GM21717 (cell line): Measurements from ENCODE around the gene PCCB.
"Not testable (repeated sequence)": the region's sequence is repeated elsewhere in the genome, so short reads cannot be mapped to it uniquely, and the experiment has no call there.

Experiments
- ATAC-seq: cut with Tn5 transposase; IDR thresholded peaks from one replicate; pipeline ENCODE4 v1.9.1; 2021; ENCODE audit warnings: mild to moderate bottlenecking, moderate library complexity; ENCODE audit not compliant: unreplicated experiment

Gene PCCB

DNA sequence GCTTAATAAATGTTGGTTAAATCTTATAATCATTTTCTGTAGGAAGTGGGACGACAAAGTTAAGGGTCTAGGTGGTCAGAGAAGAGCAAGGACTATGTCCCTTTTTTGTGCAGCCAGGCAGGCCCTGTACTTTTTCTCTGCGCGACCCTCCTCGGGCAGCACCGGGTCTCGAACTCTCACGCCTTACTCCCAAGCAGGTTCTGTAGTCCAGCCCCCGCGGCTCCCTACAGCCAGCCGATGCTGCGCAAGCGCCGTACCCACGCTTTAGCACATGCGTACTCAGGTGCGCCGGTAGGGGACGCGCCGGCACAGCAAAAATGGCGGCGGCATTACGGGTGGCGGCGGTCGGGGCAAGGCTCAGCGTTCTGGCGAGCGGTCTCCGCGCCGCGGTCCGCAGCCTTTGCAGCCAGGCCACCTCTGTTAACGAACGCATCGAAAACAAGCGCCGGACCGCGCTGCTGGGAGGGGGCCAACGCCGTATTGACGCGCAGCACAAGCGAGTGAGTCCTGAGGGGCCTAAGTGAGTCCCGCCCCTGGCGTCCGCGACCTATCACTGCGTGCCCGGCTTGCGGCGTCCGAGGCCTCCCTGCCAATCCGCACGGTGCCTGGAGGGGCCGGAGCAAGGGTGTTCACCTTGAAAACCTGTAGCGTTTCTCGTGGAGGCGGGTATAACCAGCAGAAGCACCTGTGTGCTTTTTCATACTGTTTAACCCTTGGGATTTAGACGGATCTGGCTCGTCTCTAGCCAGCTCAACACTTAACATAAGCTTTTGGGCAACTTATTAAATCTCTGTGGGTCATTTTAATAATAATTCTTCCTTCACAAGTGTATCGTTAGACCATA, at the start of gene PCCB:
Gene PCCB, plus strand, starts transcription at position 282 of the 844 bp plus-strand sequence. Its CDS starts 36 bp downstream, at position 318.
- ATAC-seq, result peak; percentile 99

DNA sequence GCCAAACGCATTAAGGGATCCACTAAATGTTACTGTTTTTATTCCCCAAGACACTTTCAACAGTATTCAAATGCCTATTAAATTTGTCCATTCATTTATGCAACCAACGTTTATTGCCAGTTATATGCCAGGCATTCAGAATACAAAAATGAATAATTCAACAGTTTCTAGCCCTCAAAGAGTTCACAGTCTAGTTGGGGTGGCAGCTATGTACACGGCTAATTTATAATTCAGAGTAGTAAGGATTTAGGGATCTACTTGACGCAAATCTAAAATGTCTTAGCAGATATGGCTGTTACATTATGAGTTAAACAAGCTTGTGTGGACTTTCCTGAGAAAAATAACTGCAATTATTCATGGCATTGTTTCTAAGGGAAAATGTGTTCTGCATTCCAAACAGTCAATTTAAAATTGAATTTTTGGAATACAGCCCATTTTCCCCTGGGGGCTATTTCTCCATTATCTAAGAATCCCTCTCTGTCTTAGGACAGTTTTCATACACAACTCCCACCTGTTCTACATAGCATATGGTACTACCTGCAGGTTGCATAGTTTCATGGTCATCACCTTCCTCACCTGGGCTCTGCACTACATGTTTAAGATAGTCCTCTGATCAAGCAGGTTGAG, 42.5 kb upstream of the PCCB start:
- ATAC-seq, result no peak

DNA sequence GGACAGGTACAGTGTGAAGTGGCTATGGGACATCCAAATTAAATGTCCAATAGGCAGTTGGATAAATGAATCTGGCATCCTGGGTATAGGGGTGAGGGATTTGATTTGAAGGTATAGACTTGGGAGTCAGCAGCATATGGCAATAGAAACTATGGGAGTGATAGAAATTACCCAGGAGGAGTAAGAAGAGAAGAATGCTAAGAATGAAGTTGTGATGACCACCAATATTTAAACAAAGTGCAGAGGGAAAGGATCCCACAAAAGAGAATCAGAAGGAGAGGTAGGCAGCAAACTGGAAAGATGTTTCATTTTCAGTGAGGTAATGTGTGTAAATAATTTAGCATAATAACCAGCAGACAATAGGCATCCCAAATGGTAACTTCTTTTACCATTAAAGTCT, 40.2 kb upstream of the PCCB start:
- ATAC-seq, result no peak

DNA sequence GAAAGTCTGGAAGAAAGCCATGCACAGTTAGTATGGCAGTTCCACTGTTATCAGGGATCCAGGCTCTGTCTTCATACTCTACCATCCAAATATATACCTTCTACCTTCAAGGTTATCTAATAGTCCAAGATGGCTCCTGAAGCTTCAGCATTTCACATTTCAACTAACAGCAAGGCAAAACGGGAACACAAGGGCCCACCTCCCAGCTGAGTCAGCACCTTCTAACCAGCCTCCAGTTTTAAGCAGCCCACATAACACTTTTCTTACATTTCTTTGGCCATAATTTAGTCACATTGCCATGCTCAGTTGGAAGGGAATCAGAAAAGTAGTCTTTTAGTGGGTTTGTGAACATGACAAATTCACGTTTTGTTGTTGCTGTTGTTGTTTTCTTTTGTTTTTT, 38.6 kb upstream of the PCCB start:
- no peak for ATAC-seq

DNA sequence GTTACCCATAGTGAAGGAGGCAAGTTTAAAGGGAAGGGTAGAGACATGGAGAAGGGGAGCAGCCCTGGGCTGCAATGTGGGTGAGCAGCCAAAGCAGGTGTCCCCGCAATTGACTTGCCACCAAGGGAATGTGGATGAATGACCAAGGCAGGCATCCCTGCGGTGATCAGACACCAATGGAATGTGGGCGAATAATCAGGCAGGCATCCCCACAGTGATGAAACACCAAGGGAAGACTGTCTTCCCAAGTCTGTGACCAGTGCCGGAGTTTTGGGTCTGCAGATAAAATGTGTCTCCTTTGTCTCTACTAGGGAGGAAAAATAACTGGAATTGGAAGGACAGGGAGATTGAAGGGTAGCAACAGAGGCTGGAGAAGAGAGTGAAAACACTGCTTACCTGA, 27.4 kb upstream of the PCCB start:
- ATAC-seq, result not testable (repeated sequence)

DNA sequence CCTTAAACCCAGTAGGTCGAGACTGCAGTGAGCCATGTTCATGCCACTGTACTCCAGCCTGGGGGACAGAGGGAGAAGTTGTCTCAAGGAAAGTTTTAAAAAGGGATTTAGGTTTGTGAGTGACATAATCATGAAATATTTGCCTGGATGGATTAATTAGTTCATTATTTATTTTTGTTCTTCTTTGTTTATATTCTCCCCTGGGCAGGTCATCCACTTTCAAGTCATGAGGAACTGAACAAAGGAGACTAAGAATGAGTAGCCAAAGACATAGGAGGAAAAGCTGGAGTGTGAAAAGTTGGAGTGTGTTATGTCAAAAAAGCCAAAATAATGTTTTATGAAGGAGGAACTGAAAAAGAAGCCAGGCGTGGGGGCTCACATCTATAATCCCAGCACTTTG, 17.7 kb upstream of the PCCB start:
- no peak for ATAC-seq

DNA sequence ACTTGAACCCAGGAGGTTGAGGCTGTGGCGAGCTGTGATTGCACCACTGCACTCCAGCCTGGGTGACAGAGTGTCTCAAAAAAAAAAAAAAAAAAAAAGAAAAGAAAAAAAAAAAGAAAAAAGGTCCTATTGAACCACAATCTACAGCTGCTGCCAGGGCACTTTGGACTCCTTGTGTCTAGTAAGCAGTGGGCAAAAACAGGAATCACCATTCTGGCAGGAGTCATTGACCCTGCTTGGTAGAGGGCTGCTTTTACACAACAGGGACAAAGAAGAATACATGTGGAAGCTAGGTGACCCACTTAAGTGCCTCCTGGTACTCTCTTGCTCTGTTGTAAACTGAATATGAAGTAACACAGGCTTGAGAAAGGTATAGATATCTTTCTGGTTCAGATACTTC, 14.6 kb upstream of the PCCB start:
- ATAC-seq, result no peak

DNA sequence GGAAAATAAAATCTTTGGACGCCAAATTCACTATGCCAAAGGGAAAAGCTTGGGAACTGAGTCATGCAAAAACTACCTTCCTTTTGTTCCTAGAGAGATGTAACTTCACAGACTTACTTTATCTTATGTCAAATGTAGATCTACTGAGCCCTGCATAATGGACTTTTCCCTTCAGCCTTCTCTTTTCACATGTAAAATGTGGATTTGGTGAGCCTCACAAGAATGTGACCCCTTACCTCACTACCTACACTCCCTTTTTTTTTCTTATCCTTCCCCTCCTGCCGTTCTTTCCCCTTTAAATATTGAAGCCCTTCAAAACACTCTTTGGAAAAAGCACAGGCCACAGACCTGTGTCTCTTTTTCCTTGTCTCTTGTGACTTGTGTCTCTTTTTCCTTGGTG, 14.0 kb upstream of the PCCB start:
- no peak for ATAC-seq

DNA sequence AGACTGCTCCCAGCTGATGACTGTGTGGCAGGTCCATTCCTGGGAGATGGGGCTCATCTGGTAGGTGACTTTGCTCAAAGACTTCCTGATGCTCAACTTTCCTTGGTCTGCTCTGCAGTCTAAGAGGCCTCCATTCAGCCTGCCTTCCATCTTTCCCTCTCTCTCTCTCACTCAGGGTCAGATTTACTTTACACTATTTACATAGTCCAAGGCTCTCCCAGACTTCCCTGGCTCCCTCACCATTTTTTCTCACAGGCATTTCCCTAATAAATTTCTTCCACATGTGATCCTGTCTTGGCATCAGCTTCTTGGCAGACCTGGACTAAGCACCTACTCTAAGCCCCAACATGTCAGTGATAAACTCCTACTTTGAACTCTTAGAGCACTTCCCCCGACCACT, 13.0 kb upstream of the PCCB start:
- ATAC-seq, result no peak

DNA sequence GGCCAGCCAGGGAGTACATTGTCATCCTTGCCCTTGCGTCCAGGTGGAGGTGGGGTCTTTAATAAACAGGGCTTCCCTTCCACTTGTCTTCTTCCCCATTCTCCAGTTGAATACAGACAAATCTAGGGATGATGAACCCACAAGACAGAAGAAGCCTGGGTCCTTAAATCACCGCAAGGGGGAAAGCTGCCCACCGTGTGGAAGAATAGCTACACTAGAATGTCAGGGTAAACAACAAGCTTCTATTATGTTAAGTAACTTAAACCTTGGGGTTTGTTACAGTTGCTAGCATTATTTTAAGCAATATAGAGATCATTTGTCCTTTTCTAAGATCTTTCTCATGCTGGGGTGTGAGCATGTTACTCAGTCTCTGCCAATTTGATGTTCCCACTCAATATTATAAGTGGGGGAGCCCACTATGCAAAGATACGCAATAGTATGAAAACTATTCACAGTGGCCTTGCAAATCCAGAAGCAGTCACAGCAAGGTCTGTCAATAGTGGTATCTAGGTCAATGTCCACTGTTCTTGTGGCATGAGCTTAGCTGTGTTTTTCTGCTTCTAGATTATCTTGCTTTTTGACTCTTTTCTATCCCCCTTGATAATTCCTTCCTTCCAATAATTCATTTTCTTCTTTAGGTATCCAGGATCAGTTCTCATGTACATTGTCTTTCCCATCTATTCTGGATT, 12.0 kb upstream of the PCCB start:
- ATAC-seq, result no peak

DNA sequence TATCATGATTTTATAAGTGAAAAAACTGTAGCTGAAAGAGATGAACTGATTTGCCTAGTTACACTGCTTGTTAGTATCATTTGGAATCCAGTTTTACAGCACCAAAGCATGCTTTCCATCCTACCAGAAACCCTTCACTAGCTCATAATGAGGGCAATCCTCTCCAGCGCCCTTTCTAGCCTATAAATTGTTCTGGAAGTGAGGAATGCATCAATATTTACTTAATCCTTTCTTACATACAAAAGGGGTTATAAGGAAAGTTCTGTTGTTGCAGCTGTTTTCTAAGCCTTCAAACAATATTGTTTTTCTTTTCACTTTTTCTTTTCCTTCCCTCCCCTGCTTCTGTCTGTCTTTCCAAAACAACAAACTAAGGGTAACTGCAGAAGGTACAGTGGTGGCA, 11.0 kb upstream of the PCCB start:
- ATAC-seq, result no peak

DNA sequence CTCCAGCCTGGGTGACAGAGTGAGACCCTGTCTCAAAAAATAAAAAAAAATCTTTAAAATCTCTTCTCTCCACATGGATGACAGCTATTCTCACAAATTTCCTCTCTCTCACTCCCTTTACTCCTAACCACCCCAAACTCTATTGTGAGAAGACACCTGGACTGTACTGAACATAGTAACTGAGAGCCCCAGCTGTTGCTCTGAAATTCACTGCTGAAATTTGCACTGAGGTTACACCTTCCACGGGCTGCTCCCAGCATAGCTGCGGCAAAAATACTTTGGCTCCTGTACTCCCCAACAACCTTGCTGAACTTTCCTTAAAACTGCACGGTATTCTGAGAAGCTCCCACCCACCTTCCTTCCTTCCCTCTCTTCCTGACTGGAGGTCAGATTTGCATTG, 4.4 kb upstream of the PCCB start:
- ATAC-seq, result no peak

DNA sequence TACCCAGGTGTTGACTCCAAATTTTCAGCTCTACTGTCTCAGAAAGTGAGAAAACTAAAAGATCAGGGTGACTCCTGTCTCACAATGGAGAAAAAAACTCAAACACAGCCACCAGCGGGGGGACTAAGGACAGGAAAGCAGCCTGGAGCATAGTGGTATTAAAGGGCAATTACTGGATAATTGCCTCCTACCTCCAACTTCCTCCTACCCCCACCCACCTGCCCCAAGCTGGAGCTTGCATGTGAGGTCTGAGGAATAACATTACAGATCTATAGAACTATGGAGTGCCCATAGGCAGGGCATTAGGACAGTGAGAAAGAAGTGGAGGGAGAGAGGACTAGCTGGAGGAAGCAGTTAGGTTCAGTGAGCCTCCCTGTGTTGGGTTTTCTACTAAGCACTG, 2.7 kb upstream of the PCCB start:
- ATAC-seq, result no peak

DNA sequence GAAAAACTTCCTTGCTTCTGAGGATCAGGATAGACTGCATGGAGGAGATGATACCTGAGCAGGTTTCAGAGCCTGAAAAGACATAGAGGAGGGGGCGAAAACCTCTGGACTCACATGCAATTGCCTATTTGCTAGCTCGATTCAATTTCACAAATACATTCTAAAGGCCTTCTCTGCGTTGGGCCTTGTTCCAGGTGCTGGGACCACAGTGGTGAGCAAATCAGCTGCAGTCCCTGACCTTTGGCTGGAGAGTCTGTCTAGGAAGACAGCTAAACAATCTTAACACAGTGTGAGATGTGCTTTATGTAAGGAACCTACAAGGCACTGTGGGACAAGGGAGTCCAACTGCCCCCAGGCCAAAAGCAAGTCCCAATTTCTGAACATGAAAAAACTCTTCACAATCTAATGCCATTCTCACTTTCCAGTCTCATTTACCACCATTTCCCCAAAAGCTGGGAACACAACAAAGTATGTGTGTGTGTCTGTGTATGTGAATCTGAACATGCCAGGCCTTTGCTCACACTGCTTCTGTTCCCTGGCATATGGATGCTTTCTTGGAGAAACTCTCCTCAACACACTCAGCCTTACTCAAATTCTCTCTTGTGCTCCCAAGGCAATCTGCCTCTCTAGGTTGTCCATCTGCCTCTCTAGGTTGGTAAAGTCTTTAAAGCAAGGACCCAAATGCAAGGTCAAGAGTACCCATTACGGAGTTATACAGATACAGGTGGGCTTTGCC, 2.1 kb upstream of the PCCB start:
- ATAC-seq, result no peak

DNA sequence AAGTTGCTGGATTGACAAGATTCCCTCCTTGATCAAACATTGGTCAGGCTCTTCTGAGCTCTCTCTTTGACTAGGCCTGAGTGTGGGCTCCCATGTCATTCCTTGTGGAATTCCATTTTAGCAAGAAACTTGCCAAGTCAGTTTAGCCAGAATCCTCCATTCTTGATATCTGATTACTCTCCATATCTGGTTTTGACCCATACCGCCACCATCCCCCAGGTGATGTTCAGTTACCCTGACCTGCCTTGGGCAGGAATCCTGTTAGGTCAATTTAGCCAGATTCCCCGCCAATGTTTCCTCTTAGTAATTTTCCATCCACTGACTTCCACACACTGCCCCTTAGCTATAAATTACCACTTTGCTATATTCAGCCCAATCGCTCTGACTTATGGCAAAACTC, 1.0 kb upstream of the PCCB start:
- ATAC-seq, result no peak

DNA sequence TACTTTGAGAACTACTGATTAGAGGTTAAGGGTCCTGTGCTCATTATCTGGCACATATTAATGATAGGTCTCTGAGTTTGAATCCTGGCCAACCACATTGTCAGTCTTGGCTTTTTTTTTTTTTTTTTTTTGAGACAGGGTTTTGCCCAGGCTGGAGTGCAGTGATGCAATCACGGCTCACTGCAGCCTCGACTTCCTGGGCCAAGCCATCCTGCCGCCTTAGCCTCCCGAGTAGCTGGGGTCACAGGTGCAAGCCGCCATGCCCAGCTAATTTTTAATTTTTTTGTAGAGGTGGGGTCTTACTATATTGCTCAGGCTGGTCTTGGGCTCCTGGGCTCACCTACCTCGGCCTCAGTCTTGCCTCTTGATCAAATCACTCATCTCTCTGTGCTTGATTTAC, 547 bp upstream of the PCCB start:
- no peak for ATAC-seq

DNA sequence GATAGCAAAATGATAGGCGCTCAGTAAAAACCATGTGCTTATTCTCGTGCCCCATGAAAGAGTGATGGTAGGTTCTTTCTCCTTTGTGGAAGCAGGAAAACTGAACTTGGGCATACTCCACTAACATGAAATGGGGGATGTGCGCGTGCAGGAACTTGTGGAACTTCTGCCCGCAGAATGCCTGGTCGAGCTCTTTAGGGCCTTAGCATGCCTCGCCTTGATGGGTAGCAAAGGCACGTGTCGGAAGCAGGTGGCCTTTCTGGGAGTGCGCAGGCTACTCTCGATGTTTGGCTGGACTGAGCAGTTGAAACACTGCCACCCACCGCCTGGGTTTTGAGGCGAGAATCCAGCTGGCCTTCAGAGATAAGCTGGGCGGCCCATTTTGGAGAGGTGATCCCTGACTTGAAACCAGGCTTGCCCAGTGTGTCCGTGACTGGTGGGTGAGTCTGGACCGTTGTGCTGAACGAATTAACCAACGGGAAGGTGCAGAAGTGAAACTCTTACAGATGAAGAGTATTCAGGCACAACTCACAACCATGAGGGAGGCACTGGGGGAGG, 842 bp downstream of the PCCB start:
- ATAC-seq, result no peak

DNA sequence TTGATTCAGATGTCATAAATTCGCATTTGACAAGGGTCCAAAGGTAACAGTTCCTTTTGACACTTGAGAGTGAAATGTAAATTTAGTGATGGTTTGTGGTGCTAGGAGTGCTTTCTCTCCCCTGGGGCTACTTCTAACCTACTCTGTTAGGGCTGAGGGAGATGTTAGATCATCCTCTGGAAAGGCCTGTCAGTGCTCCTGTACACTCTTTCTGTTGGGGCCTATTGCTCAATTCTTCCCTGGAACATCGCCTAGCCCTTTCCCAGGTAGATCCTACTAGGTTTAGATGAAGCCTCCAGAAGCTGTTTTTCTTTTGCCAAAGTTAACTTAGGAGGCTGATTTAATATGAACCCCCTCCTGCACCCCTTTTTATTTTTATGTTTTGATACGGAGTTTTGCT, 1.4 kb downstream of the PCCB start:
- ATAC-seq, result no peak

DNA sequence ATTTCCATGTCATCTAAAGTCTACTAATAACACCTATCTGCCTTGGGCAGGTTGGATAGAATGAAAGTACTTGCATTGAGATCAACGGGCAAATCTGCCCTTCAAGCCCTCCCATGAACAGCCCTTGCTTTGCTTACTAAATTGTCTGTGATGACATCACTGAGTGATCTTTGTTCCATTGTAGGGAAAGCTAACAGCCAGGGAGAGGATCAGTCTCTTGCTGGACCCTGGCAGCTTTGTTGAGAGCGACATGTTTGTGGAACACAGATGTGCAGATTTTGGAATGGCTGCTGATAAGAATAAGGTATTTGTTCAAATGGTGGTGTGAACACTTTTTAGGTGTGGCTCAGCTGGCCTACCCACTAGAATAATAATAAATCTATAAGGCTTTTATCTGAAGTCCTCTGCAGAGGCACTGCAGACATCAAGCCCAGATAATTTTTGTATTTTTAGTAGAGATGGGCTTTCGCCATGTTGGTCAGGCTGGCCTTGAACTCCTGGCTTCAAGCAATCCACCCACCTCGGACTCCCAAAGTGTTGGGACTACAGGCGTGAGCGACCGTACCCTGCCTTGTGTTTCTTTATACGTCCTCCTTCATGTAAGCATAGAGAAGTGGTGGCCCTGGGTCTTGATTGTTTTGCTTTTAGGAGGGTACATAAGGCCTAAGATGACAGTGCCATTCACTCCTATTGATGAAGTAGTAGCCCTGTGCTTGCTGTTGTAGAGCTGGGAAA, 5.7 kb downstream of the PCCB start:
- ATAC-seq, result no peak

DNA sequence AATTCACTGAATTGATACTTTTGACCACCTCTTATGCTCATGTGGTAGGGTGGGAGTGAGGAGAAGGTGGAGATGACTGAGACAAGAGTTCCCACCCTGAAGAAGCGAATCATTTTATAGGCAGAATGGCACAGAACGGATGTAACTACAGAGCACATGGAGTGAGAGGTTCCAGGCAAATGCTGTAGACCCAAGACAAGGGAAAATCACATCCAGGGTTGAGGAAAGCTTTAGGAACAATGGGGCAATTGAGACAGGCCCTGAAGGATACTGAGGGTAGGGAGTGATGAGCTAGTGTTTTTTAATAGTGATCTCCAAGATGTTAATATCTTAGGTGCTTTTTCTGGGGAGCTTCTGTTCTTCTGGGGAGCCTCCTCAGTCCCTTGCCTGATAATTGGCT, 8.1 kb downstream of the PCCB start:
- ATAC-seq, result no peak
